Peyer's patch (tissue), 4 donors: ENCODE measurements around the gene KLRC4. TPM values are rescaled to one million over a fixed set of nuclear protein-coding genes. Genes with fewer than 3 reads are reported as not detected.
"Not testable (repeated sequence)": the region's sequence is repeated elsewhere in the genome, so short reads cannot be mapped to it uniquely, and the experiment has no call there.

ENCODE experiments used
- DNase-seq, 3 donors: peaks; one replicate each; pipeline ENCODE4 v3.0.0-alpha.2; 2017 to 2019
- H3K27ac ChIP-seq, 4 donors: fragments of 200-600 bp; sonication (generic); one replicate each; pipeline ENCODE4 v1.5.1; 2016 to 2019
- H3K27me3 ChIP-seq, 2 donors: fragments of 200-600 bp; sonication (generic); one replicate each; pipeline ENCODE4 v1.5.1; 2019
- H3K36me3 ChIP-seq, 3 donors: fragments of 200-600 bp; sonication (generic); one replicate each; pipeline ENCODE4 v1.5.1; 2016 to 2019
- H3K4me1 ChIP-seq, 4 donors: fragments of 200-600 bp; sonication (generic); one replicate each; pipeline ENCODE4 v1.5.1; 2016 to 2019
- H3K4me3 ChIP-seq, 4 donors: fragments of 200-600 bp; sonication (generic); 1 replicate in 3 of 4; 2 replicates in 1 of 4; pipeline ENCODE4 v1.5.1; 2016 to 2019; ENCODE audit warnings: mild to moderate bottlenecking in 1 of 4
- H3K9me3 ChIP-seq, 4 donors: fragments of 200-600 bp; sonication (generic); one replicate each; pipeline ENCODE4 v1.5.1; 2016 to 2019; ENCODE audit warnings: mild to moderate bottlenecking in 1 of 4
- CTCF ChIP-seq, 6 experiments: fragments of 450-650 bp in 4 of 6; fragments of 200-600 bp in 2 of 6; sonication (generic) in 1 of 6; IDR thresholded peaks; one replicate each; pipeline ENCODE4 v1.5.1; 2017 to 2019; ENCODE audit warnings: antibody characterized with exemption in 6 of 6, mild to moderate bottlenecking in 3 of 6, moderate library complexity in 1 of 6
- POLR2A ChIP-seq, 2 donors: fragments of 450-650 bp; IDR thresholded peaks; one replicate each; pipeline ENCODE4 v1.5.1; 2017; ENCODE audit warnings: antibody characterized with exemption in 2 of 2, mild to moderate bottlenecking in 2 of 2, moderate library complexity in 2 of 2
- total RNA-seq, 4 donors: library from RNA; depleted of rRNA; stranded (reverse); fragments of >200 nt; gene quantifications; one replicate each; pipeline ENCODE4 v1.1.0, GENCODE V29; 2016

KLRC4 gene
- total RNA-seq, 4 donors from 2014 or later, result 2.1 to 5.8 (median 5.6) TPM; not detected in 1

- TF ChIP-seq CTCF (IDR thresholded peaks at IDR 0.05), result no peak
- no peak for TF ChIP-seq POLR2A (IDR thresholded peaks at IDR 0.05)
Measured at GRCh38 chr12:10397296-10397695, 12.3 kb downstream of the KLRC4 start.

GRCh38 chr12:10396176-10396575 is 13.4 kb downstream of the KLRC4 start:
- not testable (repeated sequence) for H3K27me3 ChIP-seq, H3K9me3 ChIP-seq, H3K4me1 ChIP-seq, DNase-seq, H3K36me3 ChIP-seq
- Histone ChIP-seq H3K4me3 (peak overlapping the region in 1 of 4 donors; percentile 15), H3K27ac (peak overlapping the region in 3 of 4 donors; percentile 22 to 73 (median 33))

More at GRCh38 chr12:10397296-10397695, 12.3 kb downstream of the KLRC4 start:
- Histone ChIP-seq H3K4me3 (no peak overlapping the region), H3K9me3 (no peaks in the 10 kb centered on the region), H3K27me3 (no peaks in the 10 kb centered on the region), H3K27ac (no peak overlapping the region), H3K36me3 (no peaks in the 10 kb centered on the region), H3K4me1 (peaks cover 0 to 4% (median 0%) of the 10 kb centered on the region in 4 donors)
- DNase-seq, result no peak

GRCh38 chr12:10395390-10395998 is 14.1 kb downstream of the KLRC4 start:
- H3K27me3 ChIP-seq, result no peaks in the 10 kb centered on the region
- peak overlapping the region in 1 of 4 donors; percentile 15 for H3K4me3 ChIP-seq
- H3K36me3 ChIP-seq, result no peaks in the 10 kb centered on the region
- H3K27ac ChIP-seq, result peak overlapping the region; percentile 22 to 73 (median 38)
- no peaks in the 10 kb centered on the region for H3K9me3 ChIP-seq
- H3K4me1 ChIP-seq, result peaks cover 0 to 4% (median 0%) of the 10 kb centered on the region in 4 donors
- no peak for DNase-seq
- TF ChIP-seq POLR2A (IDR thresholded peaks at IDR 0.05) (no peak), CTCF (IDR thresholded peaks at IDR 0.05) (no peak)

- not testable (repeated sequence) for DNase-seq, H3K36me3 ChIP-seq, H3K4me1 ChIP-seq, H3K27me3 ChIP-seq, H3K4me3 ChIP-seq, H3K9me3 ChIP-seq
- H3K27ac ChIP-seq, result peak overlapping the region in 3 of 4 donors; percentile 33 to 73 (median 42)
Measured at GRCh38 chr12:10394531-10395152, 14.9 kb downstream of the KLRC4 start.

GRCh38 chr12:10393291-10393690 is 16.3 kb downstream of the KLRC4 start:
- H3K4me3 ChIP-seq, result no peak overlapping the region
- no peak for DNase-seq
- TF ChIP-seq POLR2A (IDR thresholded peaks at IDR 0.05), result no peak
- no peak for TF ChIP-seq CTCF (IDR thresholded peaks at IDR 0.05)
- H3K36me3 ChIP-seq, result no peaks in the 10 kb centered on the region
- peaks cover 0 to 4% (median 0%) of the 10 kb centered on the region in 4 donors for H3K4me1 ChIP-seq
- H3K9me3 ChIP-seq, result no peaks in the 10 kb centered on the region
- H3K27ac ChIP-seq, result peak overlapping the region in 1 of 4 donors; percentile 9
- no peaks in the 10 kb centered on the region for H3K27me3 ChIP-seq

- Histone ChIP-seq H3K4me3 (no peak overlapping the region), H3K9me3 (no peaks in the 10 kb centered on the region), H3K27ac (peak overlapping the region in 2 of 4 donors; percentile 9 to 15), H3K4me1 (peaks cover 0 to 4% (median 0%) of the 10 kb centered on the region in 4 donors), H3K27me3 (no peaks in the 10 kb centered on the region), H3K36me3 (no peaks in the 10 kb centered on the region)
- peak in 2 of 3 donors; percentile 31 to 62 for DNase-seq
- TF ChIP-seq POLR2A (IDR thresholded peaks at IDR 0.05), result no peak
Measured at GRCh38 chr12:10392394-10392930, 17.1 kb downstream of the KLRC4 start.

GRCh38 chr12:10390991-10391390 is 18.6 kb downstream of the KLRC4 start:
- not testable (repeated sequence) for H3K4me3 ChIP-seq, H3K27me3 ChIP-seq, H3K27ac ChIP-seq, H3K9me3 ChIP-seq, H3K36me3 ChIP-seq, DNase-seq, H3K4me1 ChIP-seq
